B cell (primary cell): ENCODE data around the gene C1QL2. TPM values are rescaled to one million over a fixed set of nuclear protein-coding genes. Genes with fewer than 3 reads are reported as not detected.

Experiments
- ATAC-seq: fragments of 200-7000 bp; cut with Tn5 transposase; one replicate; pipeline ENCODE4 v1.10.0; 2021; ENCODE audit warnings: low read depth, mild to moderate bottlenecking, moderate number of reproducible peaks, moderate library complexity
- CTCF ChIA-PET: fragments of 350-600 bp; sonication (Branson Sonifier 250); formaldehyde crosslinking; loops from one replicate; lab custom pipeline; 2021; ENCODE audit warnings: antibody characterized with exemption, inconsistent platforms; lab: Charles Lee
- POLR2A ChIA-PET: fragments of 350-600 bp; sonication (Branson Sonifier 250); formaldehyde crosslinking; loops from one replicate; lab custom pipeline; 2021; ENCODE audit warnings: antibody characterized with exemption; lab: Charles Lee
- DNase-seq: peaks from one replicate; pipeline ENCODE4 v3.0.0; 2013
- H2AFZ ChIP-seq: 2 replicates; pipeline ENCODE4 v1.6.1; 2012; ENCODE audit warnings: mild to moderate bottlenecking, low read depth, low read length; ENCODE audit not compliant: insufficient read depth, poor library complexity, severe bottlenecking
- H3K27ac ChIP-seq, 2 donors: 1 replicate in 1 of 2; 2 replicates in 1 of 2; pipeline ENCODE4 v1.5.1; 2012 to 2013; ENCODE audit warnings: low read length in 2 of 2, mild to moderate bottlenecking in 2 of 2, moderate library complexity in 1 of 2
- H3K27me3 ChIP-seq, 4 experiments: fragments of 200-600 bp in 1 of 4; sonication (generic) in 1 of 4; replicated peaks in 1 of 4; 1 replicate in 2 of 4; 2 replicates in 2 of 4; pipeline versions ENCODE4 v1.6.1 to v1.7.0; 2013 to 2016; ENCODE audit warnings: low read length in 3 of 4, mild to moderate bottlenecking in 2 of 4, mixed read lengths in 1 of 4, moderate library complexity in 1 of 4; ENCODE audit not compliant: insufficient read depth in 4 of 4, control insufficient read depth in 3 of 4; ENCODE audit errors: control extremely low read depth in 1 of 4
- H3K36me3 ChIP-seq, 2 experiments: replicated peaks in 1 of 2; 1 replicate in 1 of 2; 2 replicates in 1 of 2; pipeline versions ENCODE4 v1.6.1 to v1.7.1; 2013; ENCODE audit warnings: low read length in 1 of 2; ENCODE audit not compliant: insufficient read depth in 2 of 2, control insufficient read depth in 1 of 2; ENCODE audit errors: control extremely low read depth in 1 of 2, extremely low read depth in 1 of 2
- H3K4me1 ChIP-seq, 2 donors: fragments of 200-600 bp in 1 of 2; sonication (generic) in 1 of 2; 1 replicate in 1 of 2; 2 replicates in 1 of 2; pipeline versions ENCODE4 v1.5.1 to v1.6.1; 2013 to 2017; ENCODE audit warnings: low read length in 2 of 2; ENCODE audit not compliant: control insufficient read depth in 2 of 2, insufficient read depth in 2 of 2
- H3K4me2 ChIP-seq: replicated peaks from 2 replicates; pipeline ENCODE3; 2012; ENCODE audit warnings: mild to moderate bottlenecking, low read depth, low read length; ENCODE audit not compliant: poor library complexity, severe bottlenecking
- H3K4me3 ChIP-seq, 5 experiments: fragments of 200-600 bp in 1 of 5; sonication (generic) in 1 of 5; 1 replicate in 3 of 5; 2 replicates in 2 of 5; pipeline versions ENCODE4 v1.5.1 to v1.7.0; 2011 to 2016; ENCODE audit warnings: low read length in 4 of 5, mild to moderate bottlenecking in 4 of 5, low read depth in 2 of 5, control low read depth in 1 of 5, moderate library complexity in 1 of 5; ENCODE audit not compliant: insufficient read depth in 1 of 5; ENCODE audit errors: control extremely low read depth in 1 of 5, extremely low read depth in 1 of 5
- H3K79me2 ChIP-seq: fragments of 200-600 bp; sonication (generic); one replicate; pipeline ENCODE4 v1.6.0; 2016; ENCODE audit warnings: low read length; ENCODE audit not compliant: control insufficient read depth, insufficient read depth
- H3K9ac ChIP-seq: fragments of 200-600 bp; sonication (generic); 2 replicates; pipeline ENCODE4 v1.6.1; 2017; ENCODE audit warnings: mild to moderate bottlenecking, low read length, moderate library complexity
- H3K9me3 ChIP-seq, 3 donors: one replicate each; pipeline versions ENCODE4 v1.6.1 to v1.7.1; 2013; ENCODE audit warnings: low read length in 2 of 3; ENCODE audit not compliant: control insufficient read depth in 2 of 3, insufficient read depth in 1 of 3; ENCODE audit errors: control extremely low read depth in 1 of 3
- H4K20me1 ChIP-seq: 2 replicates; pipeline ENCODE4 v1.6.0; 2012; ENCODE audit warnings: mild to moderate bottlenecking, low read length; ENCODE audit not compliant: insufficient read depth, control insufficient read depth, poor library complexity, severe bottlenecking
- H3K27ac Mint-ChIP-seq: one replicate; pipeline ENCODE4 v1.8.0; 2021; ENCODE audit warnings: mixed read lengths
- H3K27me3 Mint-ChIP-seq: one replicate; pipeline ENCODE4 v1.8.0; 2021; ENCODE audit warnings: mixed read lengths
- H3K4me1 Mint-ChIP-seq: one replicate; pipeline ENCODE4 v1.8.0; 2021; ENCODE audit warnings: mixed read lengths
- H3K4me3 Mint-ChIP-seq: one replicate; pipeline ENCODE4 v1.8.0; 2021; ENCODE audit warnings: mixed read lengths
- H3K9me3 Mint-ChIP-seq: one replicate; pipeline ENCODE4 v1.8.0; 2022; ENCODE audit warnings: mixed read lengths; ENCODE audit not compliant: insufficient read depth
- EZH2 ChIP-seq: IDR thresholded peaks from 2 replicates; pipeline ENCODE4 v1.6.1; 2012; ENCODE audit warnings: borderline replicate concordance, low read depth, mild to moderate bottlenecking, moderate library complexity, low read length; ENCODE audit not compliant: insufficient read depth, poor library complexity, severe bottlenecking
- WGBS: methylation state at CpG from one replicate; pipeline ENCODE4 v1.1.5; 2013; ENCODE audit warnings: missing lambda C conversion rate; ENCODE audit not compliant: insufficient coverage; 5-methylcytosine and 5-hydroxymethylcytosine counted together
- intact Hi-C: fragments of 100-400 bp; cut with micrococcal nuclease; formaldehyde crosslinking; loops from one replicate; pipeline ENCODE4 v1.10.0; 2022
- polyA plus RNA-seq: library from polyadenylated mRNA; depleted of rRNA; stranded (reverse); fragments of >200 nt; gene quantifications from 2 replicates; pipeline ENCODE4 v1.2.3, GENCODE V29; 2012
- total RNA-seq, 2 donors: library from RNA; stranded (reverse); fragments of 120-200 nt in 1 of 2; gene quantifications; 1 replicate in 1 of 2; 2 replicates in 1 of 2; pipeline versions ENCODE4 v1.2.3 to v1.2.4, GENCODE V29; 2013 to 2022
- TF ChIP-seq, protein P1 (sequence below): fragments of 200-600 bp; IDR thresholded peaks from one replicate; pipeline ENCODE4 v1.8.0; 2022; ENCODE audit warnings: antibody characterized with exemption, mild to moderate bottlenecking

The C1QL2 gene
- total and polyA plus RNA-seq, 2 donors (not counting 1 experiment from before 2014, with no cell fraction given), result not detected

DNA sequence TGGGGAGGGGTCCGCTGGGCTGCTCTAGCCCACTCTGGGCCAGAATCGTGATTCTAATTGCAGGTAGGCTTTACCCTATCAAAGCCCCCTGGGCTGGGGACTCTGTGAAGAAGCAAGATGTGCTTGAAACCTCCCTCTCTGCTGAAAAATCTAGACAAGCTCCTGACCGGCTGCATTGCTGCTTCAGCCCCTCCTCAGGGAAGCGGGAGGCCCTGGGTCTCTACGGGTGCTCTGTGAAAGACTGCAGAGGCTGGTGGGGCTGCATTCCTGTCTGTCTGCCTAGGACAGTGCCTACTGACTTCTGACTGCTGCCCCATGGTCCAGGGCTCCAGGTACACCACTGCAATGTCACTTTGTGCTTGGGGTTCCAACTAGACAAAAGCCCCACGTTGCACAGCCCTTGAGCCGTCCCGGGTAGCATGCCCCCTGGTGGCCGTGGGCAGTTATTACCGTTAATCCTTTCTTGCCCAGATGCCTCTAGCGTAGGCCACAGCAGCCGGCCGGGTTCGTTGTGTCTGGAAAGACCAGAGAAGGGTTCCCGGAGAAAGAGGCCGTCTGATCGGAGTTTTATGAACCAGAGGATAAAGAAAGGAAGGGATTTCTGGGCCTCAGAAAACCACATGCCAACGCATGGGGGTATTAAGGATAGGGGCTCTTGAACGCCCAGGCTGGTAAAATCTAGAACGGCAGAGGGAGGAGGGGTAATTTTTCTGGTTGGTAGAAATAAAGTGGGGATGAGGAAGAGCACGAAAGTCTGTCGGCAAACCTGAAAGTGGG is 15.9 kb upstream of the C1QL2 start:
- Histone ChIP-seq H4K20me1 (no peaks in the 10 kb centered on the region), H3K27me3 (no peaks in the 10 kb centered on the region), H3K4me3 (no peak overlapping the region), H3K36me3 (no peaks in the 10 kb centered on the region), H3K4me2 (no peak overlapping the region), H3K9ac (no peak overlapping the region), H2AFZ (no peak overlapping the region), H3K9me3 (no peaks in the 10 kb centered on the region), H3K27ac (no peak overlapping the region), H3K4me1 (no peaks in the 10 kb centered on the region), H3K79me2 (no peaks in the 10 kb centered on the region)
- POLR2A ChIA-PET, result no interaction called here
- 60% methylated on average over 20 of the region's 22 CpGs for WGBS
- no peaks in the 10 kb centered on the region for H3K9me3 Mint-ChIP-seq
- no peak overlapping the region for H3K4me3 Mint-ChIP-seq
- peaks cover 7% of the 10 kb centered on the region for H3K27me3 Mint-ChIP-seq
- intact Hi-C loops, result no loop called here
- DNase-seq, result peak; percentile 52
- CTCF ChIA-PET, result interaction anchor here (1.3 kb wide), 1 partner anchor 40 kb away, joined by 3 read pairs; no protein-coding TSS in a partner anchor
- ATAC-seq, result peak; percentile 17
- no peaks in the 10 kb centered on the region for H3K4me1 Mint-ChIP-seq
- TF ChIP-seq, protein P1, sequence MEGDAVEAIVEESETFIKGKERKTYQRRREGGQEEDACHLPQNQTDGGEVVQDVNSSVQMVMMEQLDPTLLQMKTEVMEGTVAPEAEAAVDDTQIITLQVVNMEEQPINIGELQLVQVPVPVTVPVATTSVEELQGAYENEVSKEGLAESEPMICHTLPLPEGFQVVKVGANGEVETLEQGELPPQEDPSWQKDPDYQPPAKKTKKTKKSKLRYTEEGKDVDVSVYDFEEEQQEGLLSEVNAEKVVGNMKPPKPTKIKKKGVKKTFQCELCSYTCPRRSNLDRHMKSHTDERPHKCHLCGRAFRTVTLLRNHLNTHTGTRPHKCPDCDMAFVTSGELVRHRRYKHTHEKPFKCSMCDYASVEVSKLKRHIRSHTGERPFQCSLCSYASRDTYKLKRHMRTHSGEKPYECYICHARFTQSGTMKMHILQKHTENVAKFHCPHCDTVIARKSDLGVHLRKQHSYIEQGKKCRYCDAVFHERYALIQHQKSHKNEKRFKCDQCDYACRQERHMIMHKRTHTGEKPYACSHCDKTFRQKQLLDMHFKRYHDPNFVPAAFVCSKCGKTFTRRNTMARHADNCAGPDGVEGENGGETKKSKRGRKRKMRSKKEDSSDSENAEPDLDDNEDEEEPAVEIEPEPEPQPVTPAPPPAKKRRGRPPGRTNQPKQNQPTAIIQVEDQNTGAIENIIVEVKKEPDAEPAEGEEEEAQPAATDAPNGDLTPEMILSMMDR, result peak; percentile 79
- no peak for TF ChIP-seq EZH2
- no peak overlapping the region for H3K27ac Mint-ChIP-seq

DNA sequence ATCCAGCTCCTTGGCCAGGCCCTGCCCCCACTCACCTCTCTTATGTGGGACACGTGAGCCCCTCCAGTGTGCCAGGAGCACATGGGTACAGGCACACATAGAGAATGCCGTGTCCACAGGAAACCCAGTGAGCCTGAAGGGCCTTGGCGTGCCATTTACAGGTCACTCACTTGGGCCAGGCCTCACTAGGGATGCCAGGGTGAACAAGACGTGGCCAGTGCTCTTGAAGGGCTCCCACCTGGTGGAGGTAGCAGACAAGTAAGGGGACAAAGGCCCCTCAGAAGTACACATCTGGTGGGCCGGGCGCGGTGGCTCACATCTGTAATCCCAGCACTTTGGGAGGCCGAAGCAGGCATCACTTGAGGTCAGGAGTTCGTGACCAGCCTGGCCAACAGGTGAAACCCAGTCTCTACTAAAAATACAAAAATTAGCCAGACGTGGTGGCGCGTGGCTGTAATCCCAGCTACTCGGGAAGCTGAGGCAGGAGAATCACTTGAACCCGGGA is 15.1 kb upstream of the C1QL2 start:
- H3K27ac ChIP-seq, result no peak overlapping the region
- no peaks in the 10 kb centered on the region for H3K79me2 ChIP-seq
- H4K20me1 ChIP-seq, result no peaks in the 10 kb centered on the region
- WGBS, result 95% methylated on average over 9 of the region's 14 CpGs
- H3K36me3 ChIP-seq, result no peaks in the 10 kb centered on the region
- ChIA-PET CTCF (interaction anchor here (1.6 kb wide), 1 partner anchor 8 kb away, joined by 3 read pairs; no protein-coding TSS in a partner anchor), POLR2A (no interaction called here)
- DNase-seq (no peak), ATAC-seq (no peak)
- TF ChIP-seq, protein P1, result no peak
- no peak for TF ChIP-seq EZH2
- no peak overlapping the region for H3K9ac ChIP-seq
- H3K27me3 Mint-ChIP-seq, result peaks cover 7% of the 10 kb centered on the region
- H3K9me3 Mint-ChIP-seq, result no peaks in the 10 kb centered on the region
- H3K27me3 ChIP-seq, result no peaks in the 10 kb centered on the region
- intact Hi-C loops, result no loop called here
- no peak overlapping the region for H3K4me2 ChIP-seq
- H3K4me3 ChIP-seq, result no peak overlapping the region
- no peak overlapping the region for H3K27ac Mint-ChIP-seq
- no peak overlapping the region for H2AFZ ChIP-seq
- no peaks in the 10 kb centered on the region for H3K4me1 Mint-ChIP-seq
- no peak overlapping the region for H3K4me3 Mint-ChIP-seq
- H3K9me3 ChIP-seq, result no peaks in the 10 kb centered on the region
- no peaks in the 10 kb centered on the region for H3K4me1 ChIP-seq
